HEK293 (cell line): Measurements from ENCODE around the gene KLHL21.

Experiments
- HOXC10 ChIP-seq: sonication (generic); formaldehyde crosslinking; IDR thresholded peaks from 2 replicates; pipeline ENCODE4 v1.8.1; 2023; ENCODE audit warnings: mild to moderate bottlenecking, missing genetic modification reagents
- ZFHX2 ChIP-seq: fragments of 450-650 bp; formaldehyde crosslinking; conservative IDR thresholded peaks from 2 replicates; pipeline ENCODE4 v1.5.1; 2016; ENCODE audit warnings: missing biosample characterization, missing genetic modification characterization
- ZFP3 ChIP-seq: fragments of 450-650 bp; formaldehyde crosslinking; IDR thresholded peaks from 2 replicates; pipeline ENCODE4 v1.5.1; 2016; ENCODE audit warnings: low read depth, missing biosample characterization, missing genetic modification characterization
- ZFP37 ChIP-seq: fragments of 450-650 bp; formaldehyde crosslinking; IDR thresholded peaks from 2 replicates; pipeline ENCODE4 v1.5.1; 2016; ENCODE audit warnings: missing biosample characterization, missing genetic modification characterization
- ZFP41 ChIP-seq: fragments of 450-650 bp; formaldehyde crosslinking; IDR thresholded peaks from 2 replicates; pipeline ENCODE4 v1.5.1; 2016; ENCODE audit warnings: missing biosample characterization, missing genetic modification characterization, borderline replicate concordance
- ZNF10 ChIP-seq: fragments of 450-650 bp; formaldehyde crosslinking; IDR thresholded peaks from 2 replicates; pipeline ENCODE4 v1.5.1; 2017; ENCODE audit warnings: missing biosample characterization, missing genetic modification characterization
- ZNF112 ChIP-seq: fragments of 450-650 bp; formaldehyde crosslinking; IDR thresholded peaks from 2 replicates; pipeline ENCODE4 v1.5.0; 2017; ENCODE audit warnings: missing biosample characterization, missing genetic modification characterization
- ZNF132 ChIP-seq: fragments of 450-650 bp; formaldehyde crosslinking; IDR thresholded peaks from 2 replicates; pipeline ENCODE4 v1.5.1; 2017; ENCODE audit warnings: missing biosample characterization, missing genetic modification characterization, borderline replicate concordance
- ZNF2 ChIP-seq: fragments of 450-650 bp; formaldehyde crosslinking; IDR thresholded peaks from 2 replicates; pipeline ENCODE4 v1.5.1; 2016; ENCODE audit warnings: missing biosample characterization, missing genetic modification characterization
- ZNF221 ChIP-seq: fragments of 450-650 bp; formaldehyde crosslinking; IDR thresholded peaks from 2 replicates; pipeline ENCODE4 v1.5.1; 2017; ENCODE audit warnings: missing biosample characterization, missing genetic modification characterization, borderline replicate concordance
- ZNF223 ChIP-seq: fragments of 450-650 bp; formaldehyde crosslinking; IDR thresholded peaks from 2 replicates; pipeline ENCODE4 v1.5.1; 2016; ENCODE audit warnings: missing biosample characterization, missing genetic modification characterization
- ZNF239 ChIP-seq: fragments of 450-650 bp; formaldehyde crosslinking; IDR thresholded peaks from 2 replicates; pipeline ENCODE4 v1.5.1; 2016; ENCODE audit warnings: missing biosample characterization, missing genetic modification characterization
- ZNF24 ChIP-seq: fragments of 450-650 bp; formaldehyde crosslinking; IDR thresholded peaks from 2 replicates; pipeline ENCODE4 v1.5.1; 2016; ENCODE audit warnings: missing biosample characterization, missing genetic modification characterization
- ZNF302 ChIP-seq: fragments of 450-650 bp; formaldehyde crosslinking; IDR thresholded peaks from 2 replicates; pipeline ENCODE4 v1.5.1; 2016; ENCODE audit warnings: missing biosample characterization, missing genetic modification characterization, low read depth
- ZNF404 ChIP-seq: fragments of 450-650 bp; formaldehyde crosslinking; IDR thresholded peaks from 2 replicates; pipeline ENCODE4 v1.5.1; 2017; ENCODE audit warnings: missing biosample characterization, missing genetic modification characterization
- ZNF521 ChIP-seq: fragments of 450-650 bp; formaldehyde crosslinking; IDR thresholded peaks from 2 replicates; pipeline ENCODE4 v1.5.1; 2017; ENCODE audit warnings: missing biosample characterization, mild to moderate bottlenecking, missing genetic modification characterization
- ZNF571 ChIP-seq: fragments of 450-650 bp; formaldehyde crosslinking; IDR thresholded peaks from 2 replicates; pipeline ENCODE4 v1.5.0; 2017; ENCODE audit warnings: missing biosample characterization, missing genetic modification characterization
- ZNF596 ChIP-seq: fragments of 450-650 bp; IDR thresholded peaks from 2 replicates; pipeline ENCODE4 v1.5.0; 2018; ENCODE audit warnings: missing biosample characterization, mild to moderate bottlenecking, missing genetic modification characterization, moderate library complexity
- ZNF621 ChIP-seq: fragments of 450-650 bp; formaldehyde crosslinking; IDR thresholded peaks from 2 replicates; pipeline ENCODE4 v1.5.1; 2017; ENCODE audit warnings: missing biosample characterization, missing genetic modification characterization
- ZNF629 ChIP-seq: fragments of 450-650 bp; formaldehyde crosslinking; IDR thresholded peaks from 2 replicates; pipeline ENCODE4 v1.5.1; 2017; ENCODE audit warnings: missing biosample characterization, missing genetic modification characterization
- ZNF747 ChIP-seq: fragments of 450-650 bp; formaldehyde crosslinking; IDR thresholded peaks from 2 replicates; pipeline ENCODE4 v1.5.1; 2016; ENCODE audit warnings: missing biosample characterization, missing genetic modification characterization
- TF ChIP-seq, protein P1 (sequence below): IDR thresholded peaks from 2 replicates; pipeline ENCODE4 v1.6.1; 2011; ENCODE audit warnings: mild to moderate bottlenecking, low read depth, low read length, borderline replicate concordance
- TF ChIP-seq, protein P2 (sequence below): fragments of 450-650 bp; formaldehyde crosslinking; IDR thresholded peaks from 2 replicates; pipeline ENCODE4 v1.5.0; 2017; ENCODE audit warnings: missing biosample characterization, missing genetic modification characterization, borderline replicate concordance
- TF ChIP-seq, protein P3 (sequence below): fragments of 450-650 bp; formaldehyde crosslinking; IDR thresholded peaks from 2 replicates; pipeline ENCODE4 v1.5.1; 2017; ENCODE audit warnings: missing biosample characterization, missing genetic modification characterization
- TF ChIP-seq, protein P4 (sequence below): fragments of 450-650 bp; formaldehyde crosslinking; IDR thresholded peaks from 2 replicates; pipeline ENCODE4 v1.5.1; 2016; ENCODE audit warnings: missing biosample characterization, missing genetic modification characterization
- TF ChIP-seq, protein P5 (sequence below): fragments of 450-650 bp; formaldehyde crosslinking; IDR thresholded peaks from 2 replicates; pipeline ENCODE4 v1.5.1; 2016; ENCODE audit warnings: missing biosample characterization, missing genetic modification characterization
- TF ChIP-seq, protein P6 (sequence below): fragments of 450-650 bp; formaldehyde crosslinking; IDR thresholded peaks from 2 replicates; pipeline ENCODE4 v1.5.1; 2016; ENCODE audit warnings: missing biosample characterization, missing genetic modification characterization
- TF ChIP-seq, protein P7 (sequence below): fragments of 450-650 bp; formaldehyde crosslinking; IDR thresholded peaks from 2 replicates; pipeline ENCODE4 v1.5.1; 2016; ENCODE audit warnings: missing biosample characterization, missing genetic modification characterization

KLHL21 gene

DNA sequence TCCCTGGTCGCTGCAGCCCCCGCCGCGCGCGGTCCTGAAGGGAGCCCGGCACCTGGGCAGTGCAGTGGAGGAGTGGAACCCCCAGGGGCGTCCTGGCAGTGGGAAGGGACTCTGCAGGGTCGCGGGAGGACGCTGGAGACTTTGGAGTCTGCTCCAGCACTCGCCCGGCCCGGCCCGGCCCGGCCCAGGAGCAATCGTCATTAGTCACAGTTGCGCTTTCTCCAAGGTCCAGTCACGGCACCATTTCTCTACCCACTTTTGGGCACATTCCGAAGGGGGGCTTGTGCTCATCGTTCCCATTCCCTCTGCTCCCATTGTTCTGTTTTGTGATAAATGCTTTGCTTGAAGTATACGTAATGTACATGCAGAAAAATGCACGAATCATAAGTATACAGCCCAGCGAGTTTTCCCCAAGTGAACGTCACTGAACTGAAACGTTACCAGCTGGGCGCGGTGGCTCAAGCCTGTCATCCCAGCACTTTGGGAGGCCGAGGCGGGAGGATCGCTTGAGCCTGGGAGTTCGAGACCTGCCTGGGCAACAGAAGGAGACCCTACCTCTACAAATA lies 23.0 kb upstream of the KLHL21 start (continued):
- TF ChIP-seq ZNF629 (tag by site-specific recombination): peak; percentile 58
- TF ChIP-seq ZNF2: no peak
- no peak for TF ChIP-seq ZNF521 (tag by site-specific recombination)
- no peak for TF ChIP-seq ZNF239
- TF ChIP-seq ZNF571: no peak
- 0 out of 2 replicates have a peak, but pooled peaks have one; percentile 0 for TF ChIP-seq ZNF596 (tag by site-specific recombination)
- no peak for TF ChIP-seq ZFP3 (tag by site-specific recombination)
- TF ChIP-seq ZNF621 (tag by site-specific recombination): no peak
- TF ChIP-seq, protein P1, sequence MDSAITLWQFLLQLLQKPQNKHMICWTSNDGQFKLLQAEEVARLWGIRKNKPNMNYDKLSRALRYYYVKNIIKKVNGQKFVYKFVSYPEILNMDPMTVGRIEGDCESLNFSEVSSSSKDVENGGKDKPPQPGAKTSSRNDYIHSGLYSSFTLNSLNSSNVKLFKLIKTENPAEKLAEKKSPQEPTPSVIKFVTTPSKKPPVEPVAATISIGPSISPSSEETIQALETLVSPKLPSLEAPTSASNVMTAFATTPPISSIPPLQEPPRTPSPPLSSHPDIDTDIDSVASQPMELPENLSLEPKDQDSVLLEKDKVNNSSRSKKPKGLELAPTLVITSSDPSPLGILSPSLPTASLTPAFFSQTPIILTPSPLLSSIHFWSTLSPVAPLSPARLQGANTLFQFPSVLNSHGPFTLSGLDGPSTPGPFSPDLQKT: no peak
- TF ChIP-seq ZFP37 (tag by site-specific recombination): no peak
- no peak for TF ChIP-seq ZNF404
- TF ChIP-seq, protein P2, sequence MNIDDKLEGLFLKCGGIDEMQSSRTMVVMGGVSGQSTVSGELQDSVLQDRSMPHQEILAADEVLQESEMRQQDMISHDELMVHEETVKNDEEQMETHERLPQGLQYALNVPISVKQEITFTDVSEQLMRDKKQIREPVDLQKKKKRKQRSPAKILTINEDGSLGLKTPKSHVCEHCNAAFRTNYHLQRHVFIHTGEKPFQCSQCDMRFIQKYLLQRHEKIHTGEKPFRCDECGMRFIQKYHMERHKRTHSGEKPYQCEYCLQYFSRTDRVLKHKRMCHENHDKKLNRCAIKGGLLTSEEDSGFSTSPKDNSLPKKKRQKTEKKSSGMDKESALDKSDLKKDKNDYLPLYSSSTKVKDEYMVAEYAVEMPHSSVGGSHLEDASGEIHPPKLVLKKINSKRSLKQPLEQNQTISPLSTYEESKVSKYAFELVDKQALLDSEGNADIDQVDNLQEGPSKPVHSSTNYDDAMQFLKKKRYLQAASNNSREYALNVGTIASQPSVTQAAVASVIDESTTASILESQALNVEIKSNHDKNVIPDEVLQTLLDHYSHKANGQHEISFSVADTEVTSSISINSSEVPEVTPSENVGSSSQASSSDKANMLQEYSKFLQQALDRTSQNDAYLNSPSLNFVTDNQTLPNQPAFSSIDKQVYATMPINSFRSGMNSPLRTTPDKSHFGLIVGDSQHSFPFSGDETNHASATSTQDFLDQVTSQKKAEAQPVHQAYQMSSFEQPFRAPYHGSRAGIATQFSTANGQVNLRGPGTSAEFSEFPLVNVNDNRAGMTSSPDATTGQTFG (tag by site-specific recombination): no peak
- no peak for TF ChIP-seq ZNF132
- TF ChIP-seq, protein P3, sequence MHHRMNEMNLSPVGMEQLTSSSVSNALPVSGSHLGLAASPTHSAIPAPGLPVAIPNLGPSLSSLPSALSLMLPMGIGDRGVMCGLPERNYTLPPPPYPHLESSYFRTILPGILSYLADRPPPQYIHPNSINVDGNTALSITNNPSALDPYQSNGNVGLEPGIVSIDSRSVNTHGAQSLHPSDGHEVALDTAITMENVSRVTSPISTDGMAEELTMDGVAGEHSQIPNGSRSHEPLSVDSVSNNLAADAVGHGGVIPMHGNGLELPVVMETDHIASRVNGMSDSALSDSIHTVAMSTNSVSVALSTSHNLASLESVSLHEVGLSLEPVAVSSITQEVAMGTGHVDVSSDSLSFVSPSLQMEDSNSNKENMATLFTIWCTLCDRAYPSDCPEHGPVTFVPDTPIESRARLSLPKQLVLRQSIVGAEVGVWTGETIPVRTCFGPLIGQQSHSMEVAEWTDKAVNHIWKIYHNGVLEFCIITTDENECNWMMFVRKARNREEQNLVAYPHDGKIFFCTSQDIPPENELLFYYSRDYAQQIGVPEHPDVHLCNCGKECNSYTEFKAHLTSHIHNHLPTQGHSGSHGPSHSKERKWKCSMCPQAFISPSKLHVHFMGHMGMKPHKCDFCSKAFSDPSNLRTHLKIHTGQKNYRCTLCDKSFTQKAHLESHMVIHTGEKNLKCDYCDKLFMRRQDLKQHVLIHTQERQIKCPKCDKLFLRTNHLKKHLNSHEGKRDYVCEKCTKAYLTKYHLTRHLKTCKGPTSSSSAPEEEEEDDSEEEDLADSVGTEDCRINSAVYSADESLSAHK (tag by site-specific recombination): no peak
- TF ChIP-seq ZNF747 (tag by site-specific recombination): no peak
- no peak for TF ChIP-seq ZFP41
- TF ChIP-seq ZNF112 (tag by site-specific recombination): no peak
- TF ChIP-seq ZNF302: no peak
- TF ChIP-seq, protein P4, sequence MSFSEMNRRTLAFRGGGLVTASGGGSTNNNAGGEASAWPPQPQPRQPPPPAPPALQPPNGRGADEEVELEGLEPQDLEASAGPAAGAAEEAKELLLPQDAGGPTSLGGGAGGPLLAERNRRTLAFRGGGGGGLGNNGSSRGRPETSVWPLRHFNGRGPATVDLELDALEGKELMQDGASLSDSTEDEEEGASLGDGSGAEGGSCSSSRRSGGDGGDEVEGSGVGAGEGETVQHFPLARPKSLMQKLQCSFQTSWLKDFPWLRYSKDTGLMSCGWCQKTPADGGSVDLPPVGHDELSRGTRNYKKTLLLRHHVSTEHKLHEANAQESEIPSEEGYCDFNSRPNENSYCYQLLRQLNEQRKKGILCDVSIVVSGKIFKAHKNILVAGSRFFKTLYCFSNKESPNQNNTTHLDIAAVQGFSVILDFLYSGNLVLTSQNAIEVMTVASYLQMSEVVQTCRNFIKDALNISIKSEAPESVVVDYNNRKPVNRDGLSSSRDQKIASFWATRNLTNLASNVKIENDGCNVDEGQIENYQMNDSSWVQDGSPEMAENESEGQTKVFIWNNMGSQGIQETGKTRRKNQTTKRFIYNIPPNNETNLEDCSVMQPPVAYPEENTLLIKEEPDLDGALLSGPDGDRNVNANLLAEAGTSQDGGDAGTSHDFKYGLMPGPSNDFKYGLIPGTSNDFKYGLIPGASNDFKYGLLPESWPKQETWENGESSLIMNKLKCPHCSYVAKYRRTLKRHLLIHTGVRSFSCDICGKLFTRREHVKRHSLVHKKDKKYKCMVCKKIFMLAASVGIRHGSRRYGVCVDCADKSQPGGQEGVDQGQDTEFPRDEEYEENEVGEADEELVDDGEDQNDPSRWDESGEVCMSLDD (tag by site-specific recombination): no peak
- TF ChIP-seq ZFHX2 (tag by site-specific recombination): no peak
- TF ChIP-seq ZNF24 (tag by site-specific recombination): no peak
- no peak for TF ChIP-seq ZNF10 (tag by site-specific recombination)
- TF ChIP-seq, protein P5, sequence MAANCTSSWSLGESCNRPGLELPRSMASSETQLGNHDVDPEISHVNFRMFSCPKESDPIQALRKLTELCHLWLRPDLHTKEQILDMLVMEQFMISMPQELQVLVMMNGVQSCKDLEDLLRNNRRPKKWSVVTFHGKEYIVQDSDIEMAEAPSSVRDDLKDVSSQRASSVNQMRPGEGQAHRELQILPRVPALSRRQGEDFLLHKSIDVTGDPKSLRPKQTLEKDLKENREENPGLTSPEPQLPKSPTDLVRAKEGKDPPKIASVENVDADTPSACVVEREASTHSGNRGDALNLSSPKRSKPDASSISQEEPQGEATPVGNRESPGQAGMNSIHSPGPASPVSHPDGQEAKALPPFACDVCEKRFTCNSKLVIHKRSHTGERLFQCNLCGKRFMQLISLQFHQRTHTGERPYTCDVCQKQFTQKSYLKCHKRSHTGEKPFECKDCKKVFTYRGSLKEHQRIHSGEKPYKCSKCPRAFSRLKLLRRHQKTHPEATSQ (tag by site-specific recombination): no peak
- no peak for TF ChIP-seq ZNF221 (tag by site-specific recombination)
- TF ChIP-seq, protein P6, sequence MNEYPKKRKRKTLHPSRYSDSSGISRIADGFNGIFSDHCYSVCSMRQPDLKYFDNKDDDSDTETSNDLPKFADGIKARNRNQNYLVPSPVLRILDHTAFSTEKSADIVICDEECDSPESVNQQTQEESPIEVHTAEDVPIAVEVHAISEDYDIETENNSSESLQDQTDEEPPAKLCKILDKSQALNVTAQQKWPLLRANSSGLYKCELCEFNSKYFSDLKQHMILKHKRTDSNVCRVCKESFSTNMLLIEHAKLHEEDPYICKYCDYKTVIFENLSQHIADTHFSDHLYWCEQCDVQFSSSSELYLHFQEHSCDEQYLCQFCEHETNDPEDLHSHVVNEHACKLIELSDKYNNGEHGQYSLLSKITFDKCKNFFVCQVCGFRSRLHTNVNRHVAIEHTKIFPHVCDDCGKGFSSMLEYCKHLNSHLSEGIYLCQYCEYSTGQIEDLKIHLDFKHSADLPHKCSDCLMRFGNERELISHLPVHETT (tag by site-specific recombination): no peak
- no peak for TF ChIP-seq ZNF223 (tag by site-specific recombination)
- TF ChIP-seq HOXC10: no peak
- TF ChIP-seq, protein P7, sequence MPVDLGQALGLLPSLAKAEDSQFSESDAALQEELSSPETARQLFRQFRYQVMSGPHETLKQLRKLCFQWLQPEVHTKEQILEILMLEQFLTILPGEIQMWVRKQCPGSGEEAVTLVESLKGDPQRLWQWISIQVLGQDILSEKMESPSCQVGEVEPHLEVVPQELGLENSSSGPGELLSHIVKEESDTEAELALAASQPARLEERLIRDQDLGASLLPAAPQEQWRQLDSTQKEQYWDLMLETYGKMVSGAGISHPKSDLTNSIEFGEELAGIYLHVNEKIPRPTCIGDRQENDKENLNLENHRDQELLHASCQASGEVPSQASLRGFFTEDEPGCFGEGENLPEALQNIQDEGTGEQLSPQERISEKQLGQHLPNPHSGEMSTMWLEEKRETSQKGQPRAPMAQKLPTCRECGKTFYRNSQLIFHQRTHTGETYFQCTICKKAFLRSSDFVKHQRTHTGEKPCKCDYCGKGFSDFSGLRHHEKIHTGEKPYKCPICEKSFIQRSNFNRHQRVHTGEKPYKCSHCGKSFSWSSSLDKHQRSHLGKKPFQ (tag by site-specific recombination): no peak
